SK-N-MC (cell line): ENCODE results near the gene PHC3.

Experiments used
- EZH2 ChIP-seq: fragments of 200-600 bp; sonication (generic); IDR thresholded peaks from one replicate; pipeline ENCODE4 v1.6.1; 2017; ENCODE audit warnings: antibody characterized with exemption
- FOXP2 ChIP-seq: optimal IDR thresholded peaks from 2 replicates; pipeline ENCODE3; 2011; ENCODE audit warnings: mild to moderate bottlenecking, moderate library complexity; ENCODE audit not compliant: insufficient read depth; ENCODE audit errors: extremely low read length, control extremely low read depth
- POLR2AphosphoS5 ChIP-seq: IDR thresholded peaks from 2 replicates; pipeline ENCODE4 v1.6.1; 2012; ENCODE audit warnings: mild to moderate bottlenecking, low read depth, low read length, borderline replicate concordance

DNA sequence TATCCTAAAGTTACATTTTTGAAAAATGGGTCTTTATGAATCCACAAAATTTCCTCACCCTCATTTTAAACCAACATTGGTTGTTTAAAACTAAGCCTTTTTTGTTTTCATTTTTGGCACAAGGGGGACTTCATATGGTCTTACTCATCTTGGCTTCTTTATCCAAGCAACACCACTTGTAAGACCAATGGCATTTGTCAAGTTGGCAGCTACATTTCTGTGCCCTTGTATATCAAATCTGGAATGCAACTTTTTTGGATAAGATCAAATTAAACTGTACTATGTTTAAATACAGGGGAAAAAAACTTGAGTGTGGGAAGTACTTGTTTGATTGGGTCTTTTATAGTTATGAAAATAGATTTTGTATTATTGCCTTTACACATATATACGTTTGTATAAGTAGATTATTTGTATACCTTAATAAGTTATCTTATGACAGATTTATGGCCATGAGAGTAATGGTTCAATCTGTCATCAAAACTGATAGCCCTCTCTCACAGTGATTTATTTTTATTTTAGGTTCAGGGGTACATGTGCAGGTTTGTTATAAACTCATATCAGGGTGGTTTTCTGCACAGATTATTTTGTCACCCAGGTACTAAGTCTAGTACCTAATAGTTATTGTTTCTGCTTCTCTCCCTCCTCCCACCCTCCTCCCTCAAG, 100.3 kb downstream of the PHC3 start:
- TF ChIP-seq EZH2 = no peak
- no peak for TF ChIP-seq POLR2AphosphoS5
- TF ChIP-seq FOXP2 = no peak
